PC-3 (cell line): ENCODE data around the gene SLC34A1. TPM values are rescaled to one million over a fixed set of nuclear protein-coding genes. Genes with fewer than 3 reads are reported as not detected.

Source experiments
- ATAC-seq: fragments of 200-7000 bp; cut with Tn5 transposase; 2 replicates; pipeline ENCODE4 v1.9.1; 2020; ENCODE audit warnings: mild to moderate bottlenecking, moderate library complexity
- BruUV-seq: library from RNA; stranded (reverse); fragments of 400-500 nt; replicated peaks from 2 replicates; lab custom pipeline; 2021; lab: Mats Ljungman, UMichigan
- CTCF ChIA-PET: fragments of 300-600 bp; sonication (Branson Sonifier 250); formaldehyde crosslinking; loops from one replicate; lab custom pipeline; 2022; ENCODE audit warnings: antibody characterized with exemption; lab: Charles Lee
- POLR2A ChIA-PET: fragments of 300-600 bp; sonication (Branson Sonifier 250); formaldehyde crosslinking; loops from one replicate; lab custom pipeline; 2022; ENCODE audit warnings: antibody characterized with exemption; ENCODE audit not compliant: unreplicated experiment; lab: Charles Lee
- DNase-seq: peaks from one replicate; pipeline ENCODE4 v3.0.0-alpha.2; 2015
- H2AFZ ChIP-seq: fragments of 300-600 bp; sonication (generic); 2 replicates; pipeline ENCODE4 v1.6.0; 2016; ENCODE audit warnings: antibody characterized with exemption, low read length
- H3F3A ChIP-seq: fragments of 300-600 bp; sonication (generic); one replicate; pipeline ENCODE4 v1.6.0; 2017; ENCODE audit warnings: antibody characterized with exemption, low read length, control low read depth, mild to moderate bottlenecking; ENCODE audit not compliant: unreplicated experiment
- H3K27ac ChIP-seq: fragments of 300-600 bp; sonication (generic); 2 replicates; pipeline ENCODE4 v1.5.1; 2016; ENCODE audit warnings: mild to moderate bottlenecking, low read length
- H3K27me3 ChIP-seq: fragments of 300-600 bp; sonication (generic); 2 replicates; pipeline ENCODE4 v1.6.1; 2016; ENCODE audit warnings: low read length, mixed read lengths
- H3K36me3 ChIP-seq: fragments of 300-600 bp; sonication (generic); 2 replicates; pipeline ENCODE4 v1.6.1; 2016; ENCODE audit warnings: low read depth, mixed run types, low read length, mixed read lengths
- H3K4me1 ChIP-seq: fragments of 300-600 bp; sonication (generic); 2 replicates; pipeline ENCODE4 v1.5.1; 2016; ENCODE audit warnings: low read length; ENCODE audit not compliant: insufficient read depth
- H3K4me2 ChIP-seq: fragments of 300-600 bp; sonication (generic); 2 replicates; pipeline ENCODE4 v1.6.0; 2016; ENCODE audit warnings: low read length
- H3K4me3 ChIP-seq: fragments of 300-600 bp; sonication (generic); 2 replicates; pipeline ENCODE4 v1.5.1; 2016; ENCODE audit warnings: mild to moderate bottlenecking, low read length, mixed read lengths
- H3K79me2 ChIP-seq: fragments of 300-600 bp; sonication (generic); 2 replicates; pipeline ENCODE4 v1.6.1; 2017; ENCODE audit warnings: low read length, mixed read lengths
- H3K9ac ChIP-seq: fragments of 300-600 bp; sonication (generic); 2 replicates; pipeline ENCODE4 v1.6.0; 2016; ENCODE audit warnings: mild to moderate bottlenecking, low read length
- H3K9me2 ChIP-seq: fragments of 300-600 bp; sonication (generic); replicated peaks from 2 replicates; pipeline ENCODE4 v1.6.1; 2016; ENCODE audit warnings: mixed run types, low read length, mixed read lengths
- H3K9me3 ChIP-seq: fragments of 300-600 bp; sonication (generic); 2 replicates; pipeline ENCODE4 v1.6.1; 2016; ENCODE audit warnings: low read length, mixed read lengths
- H4K20me1 ChIP-seq: fragments of 300-600 bp; sonication (generic); 2 replicates; pipeline ENCODE4 v1.6.1; 2016; ENCODE audit warnings: low read length, mixed read lengths
- EZH2 ChIP-seq: fragments of 300-600 bp; sonication (generic); IDR thresholded peaks from one replicate; pipeline ENCODE4 v1.6.1; 2017; ENCODE audit warnings: antibody characterized with exemption, mild to moderate bottlenecking, low read length; ENCODE audit not compliant: unreplicated experiment
- EZH2phosphoT487 ChIP-seq: fragments of 300-600 bp; sonication (generic); IDR thresholded peaks from 2 replicates; pipeline ENCODE4 v1.6.1; 2018; ENCODE audit warnings: mild to moderate bottlenecking, antibody characterized with exemption, low read length, borderline replicate concordance
- intact Hi-C: fragments of 100-400 bp; cut with micrococcal nuclease; formaldehyde crosslinking; loops from 2 replicates; pipeline ENCODE4 v1.9.0; 2023
- total RNA-seq: library from RNA; depleted of rRNA; stranded (reverse); fragments of >200 nt; gene quantifications from 2 replicates; pipeline ENCODE4 v1.2.3, GENCODE V29; 2014
- TF ChIP-seq, protein P1 (sequence below): fragments of 300-600 bp; sonication (generic); conservative IDR thresholded peaks from 2 replicates; pipeline ENCODE4 v1.5.1; 2017; ENCODE audit warnings: antibody characterized with exemption, low read depth, mild to moderate bottlenecking, low read length

The SLC34A1 gene
- total RNA-seq, 1 experiment from 2014 or later = 0.07 TPM

DNA sequence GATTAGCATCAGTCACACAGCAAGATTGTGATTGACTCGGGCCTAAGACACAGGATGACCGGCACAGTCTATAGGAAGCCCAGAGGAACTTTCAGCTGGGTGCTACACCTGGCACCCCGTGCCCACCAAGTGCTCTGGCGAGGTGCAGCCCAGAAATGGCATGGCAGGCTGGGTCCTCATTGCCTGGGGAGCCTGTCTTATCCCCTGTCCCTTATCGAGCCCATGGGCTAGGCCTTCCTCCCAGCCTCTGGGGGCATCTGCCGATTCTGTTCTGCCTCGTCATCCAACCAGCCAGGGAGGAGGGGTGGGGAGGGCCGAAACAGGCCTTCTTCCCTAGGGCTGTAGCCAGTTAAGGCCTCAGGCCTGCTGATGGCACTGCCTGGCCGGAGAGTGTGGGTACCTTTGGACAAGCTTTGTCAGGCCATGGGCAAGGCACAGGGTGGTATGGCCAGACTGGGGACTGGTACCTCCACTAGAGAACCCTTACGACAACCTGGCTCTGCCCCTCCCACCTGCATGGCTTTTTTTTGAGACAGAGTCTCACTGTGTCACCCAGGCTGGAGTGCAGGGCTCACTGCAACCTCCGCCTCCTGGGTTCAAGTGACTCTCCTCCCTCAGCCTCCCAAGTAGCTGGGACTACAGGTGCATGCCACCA is 43.8 kb downstream of the SLC34A1 start:
- H3K27me3 ChIP-seq = no peaks in the 10 kb centered on the region
- ChIA-PET CTCF (interaction anchor here (2.3 kb wide), 1 partner anchor 25 kb away, joined by 32 read pairs; no protein-coding TSS in a partner anchor), POLR2A (no interaction called here)
- H3K9ac ChIP-seq = peak overlapping the region; percentile 90; the same call in 1 of the 2 replicates
- H2AFZ ChIP-seq = no peak overlapping the region
- H3K4me1 ChIP-seq = peaks cover 19% of the 10 kb centered on the region
- DNase-seq (no peak), ATAC-seq (no peak)
- H3K9me2 ChIP-seq = no peaks in the 10 kb centered on the region
- BruUV-seq = no TSS peak
- H3K79me2 ChIP-seq = peaks cover 31% of the 10 kb centered on the region
- H3K27ac ChIP-seq = no peak overlapping the region
- peak overlapping the region; percentile 99 for H3K4me2 ChIP-seq
- H3K36me3 ChIP-seq = no peaks in the 10 kb centered on the region
- H4K20me1 ChIP-seq = 0 out of 2 replicates have a peak, but pooled peaks cover 5% of the 10 kb centered on the region
- H3F3A ChIP-seq = no peaks in the 10 kb centered on the region
- intact Hi-C loops = loop anchor here (2.0 kb wide), 3 partner anchors 19 to 27 kb away; partner anchors contain the start of gene PRR7
- peak overlapping the region; percentile 75 for H3K4me3 ChIP-seq
- H3K9me3 ChIP-seq = no peaks in the 10 kb centered on the region
- no peak for TF ChIP-seq EZH2
- TF ChIP-seq, protein P1, sequence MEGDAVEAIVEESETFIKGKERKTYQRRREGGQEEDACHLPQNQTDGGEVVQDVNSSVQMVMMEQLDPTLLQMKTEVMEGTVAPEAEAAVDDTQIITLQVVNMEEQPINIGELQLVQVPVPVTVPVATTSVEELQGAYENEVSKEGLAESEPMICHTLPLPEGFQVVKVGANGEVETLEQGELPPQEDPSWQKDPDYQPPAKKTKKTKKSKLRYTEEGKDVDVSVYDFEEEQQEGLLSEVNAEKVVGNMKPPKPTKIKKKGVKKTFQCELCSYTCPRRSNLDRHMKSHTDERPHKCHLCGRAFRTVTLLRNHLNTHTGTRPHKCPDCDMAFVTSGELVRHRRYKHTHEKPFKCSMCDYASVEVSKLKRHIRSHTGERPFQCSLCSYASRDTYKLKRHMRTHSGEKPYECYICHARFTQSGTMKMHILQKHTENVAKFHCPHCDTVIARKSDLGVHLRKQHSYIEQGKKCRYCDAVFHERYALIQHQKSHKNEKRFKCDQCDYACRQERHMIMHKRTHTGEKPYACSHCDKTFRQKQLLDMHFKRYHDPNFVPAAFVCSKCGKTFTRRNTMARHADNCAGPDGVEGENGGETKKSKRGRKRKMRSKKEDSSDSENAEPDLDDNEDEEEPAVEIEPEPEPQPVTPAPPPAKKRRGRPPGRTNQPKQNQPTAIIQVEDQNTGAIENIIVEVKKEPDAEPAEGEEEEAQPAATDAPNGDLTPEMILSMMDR = no peak
- TF ChIP-seq EZH2phosphoT487 = no peak

GRCh38 chr5:177428574-177429217 is 44.5 kb downstream of the SLC34A1 start:
- BruUV-seq = no TSS peak
- no peaks in the 10 kb centered on the region for H3K27me3 ChIP-seq
- no peaks in the 10 kb centered on the region for H3K9me3 ChIP-seq
- peaks cover 3% of the 10 kb centered on the region; the same call in 1 of the 2 replicates for H3K36me3 ChIP-seq
- no peaks in the 10 kb centered on the region for H3K9me2 ChIP-seq
- no peak overlapping the region for H2AFZ ChIP-seq
- 0 out of 2 replicates have a peak, but pooled peaks cover 5% of the 10 kb centered on the region for H4K20me1 ChIP-seq
- H3K4me3 ChIP-seq = no peak overlapping the region
- H3K9ac ChIP-seq = no peak overlapping the region
- TF ChIP-seq EZH2 (no peak), EZH2phosphoT487 (no peak)
- TF ChIP-seq, protein P1 = no peak
- CTCF ChIA-PET = no interaction called here
- POLR2A ChIA-PET = no interaction called here
- H3K79me2 ChIP-seq = peaks cover 31% of the 10 kb centered on the region
- H3K4me2 ChIP-seq = peak overlapping the region; percentile 99; the same call in 1 of the 2 replicates
- no peak for ATAC-seq
- H3F3A ChIP-seq = no peaks in the 10 kb centered on the region
- intact Hi-C loops = no loop called here
- peaks cover 19% of the 10 kb centered on the region for H3K4me1 ChIP-seq
- H3K27ac ChIP-seq = no peak overlapping the region
- DNase-seq = no peak
